ENCODE results near the gene NFATC2. TPM values are rescaled to one million over a fixed set of nuclear protein-coding genes. Genes with fewer than 3 reads are reported as not detected.

Gene NFATC2
- total RNA-seq, 2 experiments from 2014 or later, result 58.9 to 62.3 TPM

GRCh38 chr20:51449498-51450220 is 92.9 kb downstream of the NFATC2 start:
- peaks cover 1% of the 10 kb centered on the region for H3K9me3 Mint-ChIP-seq
- ATAC-seq (ENCODE audit: low read depth) (no peak), DNase-seq (no peak)
- H3K27me3 Mint-ChIP-seq, result no peaks in the 10 kb centered on the region
- no peak overlapping the region for H3K27ac Mint-ChIP-seq
- peaks cover 40% of the 10 kb centered on the region for H3K36me3 Mint-ChIP-seq
- POLR2A ChIA-PET, result no interaction called here
- H3K4me1 Mint-ChIP-seq, result peaks cover 16% of the 10 kb centered on the region
- no peak overlapping the region for H3K4me3 Mint-ChIP-seq

DNA sequence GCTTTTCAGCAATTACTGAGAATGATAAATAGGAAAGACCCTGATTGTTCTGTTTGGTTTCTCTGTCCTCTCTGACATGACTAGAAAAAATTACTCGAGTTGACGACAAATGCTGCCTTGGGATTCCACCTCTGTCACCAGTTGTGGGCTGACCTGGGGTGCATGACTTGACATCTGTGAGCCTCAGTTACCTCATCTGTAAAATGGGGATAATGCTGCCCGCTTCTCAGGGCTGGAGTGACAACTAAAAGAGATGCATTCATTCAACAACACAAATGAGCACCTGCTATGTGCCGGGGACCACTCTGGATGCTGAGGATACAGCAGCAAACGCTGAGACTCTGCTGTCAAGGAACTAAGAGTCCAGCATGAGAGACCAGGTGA is 94.8 kb downstream of the NFATC2 start:
- ATAC-seq (ENCODE audit: low read depth), result no peak
- H3K4me3 Mint-ChIP-seq, result no peak overlapping the region
- no peaks in the 10 kb centered on the region for H3K9me3 Mint-ChIP-seq
- H3K36me3 Mint-ChIP-seq, result peaks cover 31% of the 10 kb centered on the region
- peaks cover 22% of the 10 kb centered on the region for H3K4me1 Mint-ChIP-seq
- H3K27ac Mint-ChIP-seq, result no peak overlapping the region
- POLR2A ChIA-PET, result no interaction called here
- DNase-seq, result no peak
- no peaks in the 10 kb centered on the region for H3K27me3 Mint-ChIP-seq

DNA sequence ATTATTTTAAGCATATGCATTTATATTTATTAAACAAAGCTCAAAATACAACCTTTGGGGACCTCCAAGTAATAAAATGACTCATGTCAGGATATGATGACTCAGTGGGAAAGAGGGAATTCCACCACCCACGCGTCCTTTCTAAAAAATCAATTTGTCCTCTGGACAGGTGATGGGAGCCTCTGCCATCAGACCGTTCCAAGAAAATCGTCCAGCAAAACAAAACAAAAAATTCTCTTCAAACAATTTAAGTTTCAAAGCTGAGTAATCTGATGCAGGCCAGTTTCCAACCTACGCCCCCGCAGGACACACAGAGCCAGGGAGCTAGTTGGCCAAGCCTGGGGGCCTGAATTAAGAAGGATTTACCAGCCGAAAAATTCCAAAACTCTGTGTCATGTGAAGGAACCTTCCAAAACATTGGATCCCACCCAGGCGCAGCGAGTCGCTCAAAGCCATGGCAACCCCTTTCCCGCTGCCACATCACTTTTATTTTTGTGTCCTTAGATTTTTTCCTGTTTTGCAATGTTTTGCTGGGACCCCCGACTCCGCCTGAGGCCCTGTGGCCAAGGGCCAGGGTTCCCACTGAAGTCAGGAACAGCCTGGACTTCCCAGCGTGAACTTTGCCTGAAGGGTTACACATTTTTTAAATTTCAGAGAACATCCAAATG is 95.3 kb downstream of the NFATC2 start:
- DNase-seq, result no peak
- H3K4me1 Mint-ChIP-seq, result peaks cover 18% of the 10 kb centered on the region
- H3K36me3 Mint-ChIP-seq, result peaks cover 27% of the 10 kb centered on the region
- H3K27me3 Mint-ChIP-seq, result no peaks in the 10 kb centered on the region
- ATAC-seq (ENCODE audit: low read depth), result no peak
- H3K9me3 Mint-ChIP-seq, result no peaks in the 10 kb centered on the region
- H3K4me3 Mint-ChIP-seq, result no peak overlapping the region
- no peak overlapping the region for H3K27ac Mint-ChIP-seq
- POLR2A ChIA-PET, result no interaction called here

GRCh38 chr20:51446656-51447055 is 95.9 kb downstream of the NFATC2 start:
- DNase-seq (no peak), ATAC-seq (ENCODE audit: low read depth) (no peak)
- H3K27me3 Mint-ChIP-seq, result no peaks in the 10 kb centered on the region
- no peaks in the 10 kb centered on the region for H3K9me3 Mint-ChIP-seq
- H3K27ac Mint-ChIP-seq, result no peak overlapping the region
- POLR2A ChIA-PET, result no interaction called here
- H3K36me3 Mint-ChIP-seq, result peaks cover 25% of the 10 kb centered on the region
- peaks cover 17% of the 10 kb centered on the region for H3K4me1 Mint-ChIP-seq
- H3K4me3 Mint-ChIP-seq, result no peak overlapping the region

GRCh38 chr20:51446230-51446629 is 96.3 kb downstream of the NFATC2 start:
- no peak overlapping the region for H3K4me3 Mint-ChIP-seq
- no peaks in the 10 kb centered on the region for H3K27me3 Mint-ChIP-seq
- POLR2A ChIA-PET, result no interaction called here
- no peak overlapping the region for H3K27ac Mint-ChIP-seq
- DNase-seq (no peak), ATAC-seq (ENCODE audit: low read depth) (no peak)
- peaks cover 17% of the 10 kb centered on the region for H3K4me1 Mint-ChIP-seq
- H3K9me3 Mint-ChIP-seq, result no peaks in the 10 kb centered on the region
- H3K36me3 Mint-ChIP-seq, result peaks cover 25% of the 10 kb centered on the region

- Mint-ChIP-seq H3K4me3 (no peak overlapping the region), H3K4me1 (peaks cover 21% of the 10 kb centered on the region), H3K27me3 (no peaks in the 10 kb centered on the region), H3K36me3 (peaks cover 26% of the 10 kb centered on the region), H3K27ac (peak overlapping the region; percentile 58), H3K9me3 (no peaks in the 10 kb centered on the region)
- ATAC-seq (ENCODE audit: low read depth) (no peak), DNase-seq (no peak)
- POLR2A ChIA-PET, result no interaction called here
Observed at GRCh38 chr20:51445591-51445990, 96.9 kb downstream of the NFATC2 start.

DNA sequence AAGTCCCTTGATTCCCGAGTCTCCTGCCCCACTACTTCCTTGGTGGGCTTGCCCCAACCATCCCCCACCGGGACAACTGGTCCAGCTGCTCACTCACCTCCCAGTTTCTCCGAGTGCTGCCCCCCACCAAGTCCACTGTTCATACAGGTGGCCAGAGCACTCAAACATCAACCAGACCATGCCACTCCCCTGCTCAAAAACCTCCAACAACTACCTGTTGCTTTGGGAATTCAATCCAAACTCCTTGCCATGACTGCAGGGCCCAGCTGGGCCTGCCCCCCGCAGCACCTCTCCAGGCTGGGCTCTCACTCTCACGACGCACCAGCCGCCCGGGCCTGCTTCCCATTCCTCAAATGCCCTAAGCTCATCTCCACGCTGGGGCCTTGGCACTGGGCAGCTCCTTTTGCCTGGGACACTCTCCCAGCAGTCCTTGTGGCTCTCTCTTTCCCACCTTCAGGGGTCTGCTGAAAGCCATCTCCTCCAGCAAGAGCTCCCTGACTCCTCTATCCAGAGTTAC is 97.5 kb downstream of the NFATC2 start:
- peak overlapping the region; percentile 50 for H3K27ac Mint-ChIP-seq
- DNase-seq (no peak), ATAC-seq (ENCODE audit: low read depth) (no peak)
- no peaks in the 10 kb centered on the region for H3K9me3 Mint-ChIP-seq
- H3K4me3 Mint-ChIP-seq, result no peak overlapping the region
- H3K27me3 Mint-ChIP-seq, result no peaks in the 10 kb centered on the region
- POLR2A ChIA-PET, result no interaction called here
- H3K36me3 Mint-ChIP-seq, result peaks cover 30% of the 10 kb centered on the region
- H3K4me1 Mint-ChIP-seq, result peaks cover 24% of the 10 kb centered on the region

DNA sequence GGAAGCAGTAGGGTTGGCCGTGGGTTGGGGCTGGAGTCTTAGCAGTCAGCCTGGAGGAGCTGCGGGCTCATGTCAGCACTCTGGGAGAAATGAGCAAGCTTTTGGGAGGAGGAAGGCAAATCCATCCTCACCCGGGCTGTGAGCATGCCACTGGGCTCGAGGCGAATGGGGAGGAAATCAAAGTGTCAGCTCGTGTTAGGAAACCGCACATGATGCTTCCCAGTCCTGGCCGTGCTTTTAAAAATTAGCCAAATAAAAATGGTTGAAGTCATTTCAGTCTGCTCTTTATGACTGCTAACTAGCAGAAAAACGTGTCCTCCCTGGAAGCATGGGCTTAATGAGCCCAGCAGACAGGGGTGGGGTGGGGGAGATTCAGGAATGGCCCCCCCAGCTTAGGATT is 98.1 kb downstream of the NFATC2 start:
- H3K4me1 Mint-ChIP-seq, result peaks cover 26% of the 10 kb centered on the region
- H3K27me3 Mint-ChIP-seq, result no peaks in the 10 kb centered on the region
- H3K9me3 Mint-ChIP-seq, result no peaks in the 10 kb centered on the region
- DNase-seq, result no peak
- POLR2A ChIA-PET, result no interaction called here
- ATAC-seq (ENCODE audit: low read depth), result no peak
- peaks cover 32% of the 10 kb centered on the region for H3K36me3 Mint-ChIP-seq
- no peak overlapping the region for H3K4me3 Mint-ChIP-seq
- H3K27ac Mint-ChIP-seq, result no peak overlapping the region

DNA sequence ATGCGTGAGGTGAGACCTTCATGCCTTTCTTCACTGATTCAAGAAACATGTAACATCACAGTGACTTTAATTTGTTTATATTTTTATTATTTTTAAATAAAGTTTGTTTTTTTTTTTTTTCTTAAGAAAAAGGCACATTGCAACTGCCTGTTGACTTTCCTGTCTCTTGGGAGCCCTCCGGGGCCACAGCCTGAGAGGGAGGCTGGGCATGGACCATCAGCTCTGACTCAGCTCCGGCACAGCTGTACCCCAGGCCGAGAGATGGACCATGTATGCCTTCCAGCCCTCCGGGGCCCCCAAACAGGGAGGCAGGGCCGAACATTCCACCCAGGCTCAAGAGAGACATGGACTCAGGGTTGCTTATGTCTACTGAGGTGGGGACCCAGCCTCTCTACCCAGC is 99.9 kb downstream of the NFATC2 start:
- no peak for ATAC-seq (ENCODE audit: low read depth)
- no peaks in the 10 kb centered on the region for H3K9me3 Mint-ChIP-seq
- peaks cover 37% of the 10 kb centered on the region for H3K4me1 Mint-ChIP-seq
- H3K36me3 Mint-ChIP-seq, result peaks cover 44% of the 10 kb centered on the region
- no peak for DNase-seq
- peak overlapping the region; percentile 49 for H3K27ac Mint-ChIP-seq
- H3K27me3 Mint-ChIP-seq, result no peaks in the 10 kb centered on the region
- POLR2A ChIA-PET, result interaction anchor here (0.6 to 1.2 kb wide), 2 partner anchors 99 to 124 kb away, joined by 3 to 4 read pairs; no protein-coding TSS in a partner anchor
- no peak overlapping the region for H3K4me3 Mint-ChIP-seq

- no peak for ATAC-seq (ENCODE audit: low read depth)
- Mint-ChIP-seq H3K36me3 (peaks cover 40% of the 10 kb centered on the region), H3K4me1 (peaks cover 35% of the 10 kb centered on the region), H3K9me3 (no peaks in the 10 kb centered on the region), H3K27me3 (no peaks in the 10 kb centered on the region), H3K27ac (peak overlapping the region; percentile 12), H3K4me3 (no peak overlapping the region)
- POLR2A ChIA-PET, result no interaction called here
- DNase-seq, result no peak
Observed at GRCh38 chr20:51440589-51440988, 101.9 kb downstream of the NFATC2 start.

GRCh38 chr20:51439160-51439689 is 103.3 kb downstream of the NFATC2 start:
- Mint-ChIP-seq H3K9me3 (no peaks in the 10 kb centered on the region), H3K4me3 (no peak overlapping the region), H3K36me3 (peaks cover 52% of the 10 kb centered on the region), H3K27ac (no peak overlapping the region), H3K4me1 (peaks cover 38% of the 10 kb centered on the region), H3K27me3 (no peaks in the 10 kb centered on the region)
- ATAC-seq (ENCODE audit: low read depth) (no peak), DNase-seq (no peak)
- POLR2A ChIA-PET, result interaction anchor here (0.7 kb wide), 1 partner anchor 135 kb away, joined by 4 read pairs; no protein-coding TSS in a partner anchor

- H3K27ac Mint-ChIP-seq, result no peak overlapping the region
- no peak for DNase-seq
- H3K4me3 Mint-ChIP-seq, result no peak overlapping the region
- H3K4me1 Mint-ChIP-seq, result peaks cover 40% of the 10 kb centered on the region
- peaks cover 51% of the 10 kb centered on the region for H3K36me3 Mint-ChIP-seq
- no peaks in the 10 kb centered on the region for H3K27me3 Mint-ChIP-seq
- POLR2A ChIA-PET, result no interaction called here
- no peak for ATAC-seq (ENCODE audit: low read depth)
- no peaks in the 10 kb centered on the region for H3K9me3 Mint-ChIP-seq
Observed at GRCh38 chr20:51438136-51438535, 104.4 kb downstream of the NFATC2 start.

DNA sequence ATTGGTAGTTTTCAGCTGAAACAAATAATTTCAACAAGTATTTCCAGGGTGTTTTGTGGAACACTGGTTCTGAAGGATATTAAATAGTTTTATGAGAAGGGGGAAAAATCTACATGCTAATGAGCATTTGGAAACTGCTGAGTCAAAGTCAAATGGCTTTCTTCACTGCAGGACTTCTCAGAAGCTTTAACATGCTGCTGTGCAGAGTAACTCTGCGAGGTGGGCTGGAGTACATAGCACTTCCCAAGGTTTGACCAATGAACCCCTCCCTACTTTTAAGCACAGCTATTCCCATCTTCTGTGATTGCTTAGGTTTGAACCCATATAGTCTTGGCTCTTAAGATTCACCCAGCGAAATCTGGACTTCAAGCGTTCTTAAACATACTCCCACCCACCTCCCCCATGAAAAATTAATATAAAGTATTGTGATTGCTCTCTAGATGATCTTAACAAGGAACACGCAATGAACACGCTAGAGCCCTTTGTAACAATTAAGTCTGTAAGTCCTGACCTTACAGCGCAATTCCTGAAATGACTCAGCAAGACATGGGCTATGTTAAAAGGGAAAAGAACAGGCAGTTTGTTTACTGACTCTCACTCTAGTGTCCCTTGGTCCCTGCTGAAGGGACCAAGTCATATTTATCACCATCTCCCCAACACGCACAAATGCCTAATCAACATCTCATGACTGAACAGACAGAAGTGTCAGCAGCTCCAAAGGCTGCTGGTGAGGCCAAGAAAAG is 105.2 kb downstream of the NFATC2 start:
- H3K9me3 Mint-ChIP-seq, result no peaks in the 10 kb centered on the region
- no peak for DNase-seq
- POLR2A ChIA-PET, result no interaction called here
- H3K36me3 Mint-ChIP-seq, result peaks cover 55% of the 10 kb centered on the region
- peaks cover 43% of the 10 kb centered on the region for H3K4me1 Mint-ChIP-seq
- no peak overlapping the region for H3K27ac Mint-ChIP-seq
- no peak overlapping the region for H3K4me3 Mint-ChIP-seq
- H3K27me3 Mint-ChIP-seq, result no peaks in the 10 kb centered on the region
- no peak for ATAC-seq (ENCODE audit: low read depth)

Data from activated naive CD8-positive, alpha-beta T cell treated with anti-CD3 and anti-CD28 coated beads, Interleukin-2, amount 10 ng/mL, durations not matched to agents 7 days and 5 days (primary cell).